Right cardiac atrium (tissue), 5 donors: ENCODE results near the gene MTUS2. TPM values are rescaled to one million over a fixed set of nuclear protein-coding genes. Genes with fewer than 3 reads are reported as not detected.

Experiments
- ATAC-seq, 2 donors: fragments of 200-7000 bp; cut with Tn5 transposase; one replicate each; pipeline versions ENCODE4 v1.8.0 to v1.9.1; 2020; ENCODE audit warnings: moderate library complexity in 2 of 2, mild to moderate bottlenecking in 1 of 2
- DNase-seq, 3 donors: peaks; one replicate each; pipeline ENCODE4 v3.0.0-alpha.2; 2020
- H3K27ac ChIP-seq: one replicate; pipeline ENCODE4 v1.5.1; 2013; ENCODE audit warnings: mild to moderate bottlenecking, low read length, control low read depth, moderate library complexity
- H3K27me3 ChIP-seq: one replicate; pipeline ENCODE4 v1.6.1; 2013; ENCODE audit not compliant: control insufficient read depth, insufficient read depth
- H3K4me1 ChIP-seq: one replicate; pipeline ENCODE4 v1.6.1; 2013; ENCODE audit warnings: low read length; ENCODE audit not compliant: control insufficient read depth, insufficient read depth
- H3K4me3 ChIP-seq: one replicate; pipeline ENCODE4 v1.5.1; 2013; ENCODE audit warnings: low read length, control low read depth
- H3K9me3 ChIP-seq: one replicate; pipeline ENCODE4 v1.6.1; 2013; ENCODE audit warnings: low read length; ENCODE audit not compliant: control insufficient read depth
- WGBS: extraction: QIAGEN DNeasy Blood & Tissue Kit; methylation state at CpG from one replicate; pipeline ENCODE4 v1.1.7; 2013; 5-methylcytosine and 5-hydroxymethylcytosine counted together
- intact Hi-C, 4 donors: fragments of 100-400 bp; cut with DNase I; formaldehyde crosslinking; loops; one replicate each; pipeline versions ENCODE4 v1.11.0 to v1.14.0; 2022 to 2023
- polyA plus RNA-seq: library from polyadenylated mRNA; stranded (reverse); fragments of 200-250 nt; gene quantifications from one replicate; pipeline ENCODE4 v1.2.3, GENCODE V29; 2013
- total RNA-seq, 4 donors: library from RNA; stranded (reverse); fragmentation: NEBNext Ultra II Directional; extraction: Animal tissue kit (Norgen Biotek cat#: 25700); gene quantifications; one replicate each; pipeline ENCODE4 v1.2.1, GENCODE V29; 2021
- donor health status: healthy with polysubstance abuse.
- donor health status: DM: no; HTN: yes; CAD: no.
- donor health status: DM: no; HTN: no; CAD: no.
- donor health status: DM: no; HTN: yes; CAD: no; lungs with severe emphysema.
- donor health status: DM: yes; HTN: yes; CAD: no.

Gene MTUS2
- total and polyA plus RNA-seq, 5 donors = 25.9 to 139 (median 79.1) TPM

DNA sequence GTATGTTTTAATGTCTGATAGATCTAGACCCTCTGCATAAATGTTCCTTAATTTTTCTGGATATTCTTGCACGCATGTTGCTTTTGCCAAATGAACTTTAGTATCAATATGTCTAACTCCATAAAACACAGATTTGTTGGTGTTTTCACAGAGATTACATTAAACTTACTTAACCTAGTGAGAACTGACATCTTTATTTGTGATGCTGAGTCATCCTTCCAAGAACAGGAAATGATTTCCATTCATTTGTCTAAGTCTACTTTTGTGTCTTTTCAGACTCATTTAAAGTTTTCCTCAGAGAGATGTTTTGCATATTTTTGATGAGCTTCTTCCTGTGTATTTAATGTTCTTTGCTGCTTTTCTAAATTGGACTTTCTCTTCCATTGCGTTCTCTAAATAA lies 591.3 kb downstream of the MTUS2 start:
- 94% methylated on average over 2 of the region's 2 CpGs for WGBS
- Histone ChIP-seq H3K4me1 (no peaks in the 10 kb centered on the region), H3K9me3 (no peaks in the 10 kb centered on the region), H3K4me3 (no peak overlapping the region), H3K27me3 (no peaks in the 10 kb centered on the region), H3K27ac (no peak overlapping the region)
- no peak for DNase-seq
- intact Hi-C loops = no loop called here
- ATAC-seq = no peak

DNA sequence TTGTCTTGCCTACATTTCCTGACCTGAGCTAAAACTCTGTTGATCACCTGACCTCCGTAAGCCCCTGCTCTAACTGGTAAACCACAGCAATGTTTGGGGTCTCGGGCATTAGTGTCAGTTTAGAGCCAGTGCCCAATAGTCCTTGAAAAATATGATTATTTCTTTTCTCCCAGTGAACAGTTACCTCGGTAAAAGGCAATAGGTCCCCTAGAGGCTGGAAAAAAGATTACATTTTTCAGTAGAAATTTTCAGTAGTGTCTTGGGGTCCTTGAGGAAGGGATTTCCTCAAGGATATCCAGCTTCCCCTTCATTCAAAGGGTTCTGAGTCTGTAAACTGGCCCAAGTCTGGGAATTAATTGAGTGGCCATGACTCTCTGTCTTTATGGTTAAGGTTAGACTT lies 597.9 kb downstream of the MTUS2 start:
- WGBS = 76% methylated on average over 3 of the region's 3 CpGs
- intact Hi-C loops = no loop called here
- Histone ChIP-seq H3K4me3 (no peak overlapping the region), H3K27me3 (no peaks in the 10 kb centered on the region), H3K9me3 (no peaks in the 10 kb centered on the region), H3K4me1 (no peaks in the 10 kb centered on the region), H3K27ac (no peak overlapping the region)
- ATAC-seq (no peak), DNase-seq (no peak)

DNA sequence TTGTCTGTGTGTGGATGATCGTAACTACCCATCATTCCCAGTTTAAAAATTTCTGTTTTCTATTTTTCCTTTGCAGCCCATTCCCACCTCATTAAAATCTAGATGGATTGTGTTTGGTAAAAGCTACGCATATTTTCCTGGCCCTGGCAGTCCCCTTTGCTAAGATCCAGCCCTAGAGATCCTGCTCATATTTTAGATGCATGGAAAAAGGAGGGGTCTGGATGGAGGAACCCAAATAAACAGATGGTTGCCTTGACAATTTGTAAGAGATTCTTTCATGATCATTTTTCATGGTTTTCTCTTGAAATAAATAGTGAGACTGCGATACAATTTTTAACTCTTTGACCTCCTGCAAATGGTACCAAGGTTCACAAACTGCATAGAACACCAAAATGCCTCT lies 601.0 kb downstream of the MTUS2 start:
- ATAC-seq (no peak), DNase-seq (no peak)
- 73% methylated on average over 3 of the region's 3 CpGs for WGBS
- Histone ChIP-seq H3K9me3 (no peaks in the 10 kb centered on the region), H3K27me3 (no peaks in the 10 kb centered on the region), H3K4me1 (no peaks in the 10 kb centered on the region), H3K27ac (no peak overlapping the region), H3K4me3 (no peak overlapping the region)
- intact Hi-C loops = no loop called here

DNA sequence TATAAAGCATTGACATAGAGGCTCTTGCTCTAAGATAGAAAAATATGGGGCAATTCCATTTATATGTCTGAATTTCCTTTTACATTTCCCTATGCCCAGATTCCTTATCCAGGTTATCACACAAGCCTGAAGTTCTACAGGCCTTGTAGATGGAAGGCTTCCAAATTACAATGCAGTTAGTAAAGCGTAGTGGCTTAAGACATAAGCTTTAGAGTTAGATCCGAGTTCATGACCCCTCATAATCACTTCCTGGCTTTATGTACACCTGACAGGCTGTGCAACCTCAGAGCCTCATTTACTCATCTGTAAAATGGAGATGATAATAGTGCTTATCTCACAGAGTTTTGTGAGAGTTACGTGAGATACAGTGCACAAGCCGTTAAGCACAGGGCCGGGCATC lies 601.9 kb downstream of the MTUS2 start:
- 75% methylated on average over 5 of the region's 5 CpGs for WGBS
- intact Hi-C loops = no loop called here

DNA sequence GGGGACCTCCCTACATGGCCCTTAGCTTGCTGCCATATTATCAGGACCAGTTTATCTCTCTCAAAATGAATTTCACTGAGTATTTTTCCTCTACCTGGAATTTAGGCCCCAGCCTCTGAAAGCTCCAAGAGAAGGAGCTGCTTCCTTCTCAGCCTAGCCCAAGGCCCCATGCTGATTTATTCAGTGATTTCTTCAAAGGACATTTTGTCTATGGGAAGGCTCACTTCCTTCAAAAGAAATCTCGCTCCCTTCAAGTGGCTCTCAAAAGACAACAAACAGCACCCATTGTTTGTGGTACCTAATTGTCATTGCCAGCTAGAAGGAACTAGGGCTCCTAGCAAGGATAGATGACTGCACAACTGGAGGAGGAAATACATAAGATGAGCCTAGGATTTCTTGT lies 602.9 kb downstream of the MTUS2 start:
- ATAC-seq (no peak), DNase-seq (no peak)
- intact Hi-C loops = no loop called here
- 95% methylated on average over 1 of the region's 1 CpG for WGBS
- Histone ChIP-seq H3K27ac (no peak overlapping the region), H3K4me3 (no peak overlapping the region), H3K4me1 (no peaks in the 10 kb centered on the region), H3K27me3 (no peaks in the 10 kb centered on the region), H3K9me3 (no peaks in the 10 kb centered on the region)

More for the DNA sequence above, 601.9 kb downstream of the MTUS2 start:
- ATAC-seq (no peak), DNase-seq (no peak)
- Histone ChIP-seq H3K9me3 (no peaks in the 10 kb centered on the region), H3K4me1 (no peaks in the 10 kb centered on the region), H3K27me3 (no peaks in the 10 kb centered on the region), H3K27ac (no peak overlapping the region), H3K4me3 (no peak overlapping the region)

DNA sequence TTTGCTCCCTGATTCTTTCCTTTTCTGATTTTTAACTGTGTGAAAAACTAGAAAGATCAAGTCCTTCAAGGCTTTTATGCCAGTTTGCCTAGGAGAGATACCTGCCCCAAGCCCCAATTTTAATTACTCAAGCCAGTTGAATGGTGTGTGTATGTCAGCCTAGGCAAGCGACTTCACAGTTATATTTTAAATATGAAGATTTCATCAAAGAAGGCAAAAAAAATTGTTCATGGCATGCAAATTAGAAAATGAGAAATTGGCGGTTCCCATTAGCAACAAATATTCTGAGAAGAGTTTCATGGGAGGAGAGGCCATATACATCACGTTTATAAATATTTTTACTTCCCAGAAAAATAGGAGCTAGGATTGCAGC lies 607.8 kb downstream of the MTUS2 start:
- Histone ChIP-seq H3K9me3 (no peaks in the 10 kb centered on the region), H3K4me1 (no peaks in the 10 kb centered on the region), H3K27ac (peak overlapping the region; percentile 61), H3K27me3 (no peaks in the 10 kb centered on the region), H3K4me3 (peak overlapping the region; percentile 58)
- intact Hi-C loops = no loop called here
- ATAC-seq = no peak
- WGBS = 13% methylated on average over 3 of the region's 3 CpGs
- DNase-seq = no peak

DNA sequence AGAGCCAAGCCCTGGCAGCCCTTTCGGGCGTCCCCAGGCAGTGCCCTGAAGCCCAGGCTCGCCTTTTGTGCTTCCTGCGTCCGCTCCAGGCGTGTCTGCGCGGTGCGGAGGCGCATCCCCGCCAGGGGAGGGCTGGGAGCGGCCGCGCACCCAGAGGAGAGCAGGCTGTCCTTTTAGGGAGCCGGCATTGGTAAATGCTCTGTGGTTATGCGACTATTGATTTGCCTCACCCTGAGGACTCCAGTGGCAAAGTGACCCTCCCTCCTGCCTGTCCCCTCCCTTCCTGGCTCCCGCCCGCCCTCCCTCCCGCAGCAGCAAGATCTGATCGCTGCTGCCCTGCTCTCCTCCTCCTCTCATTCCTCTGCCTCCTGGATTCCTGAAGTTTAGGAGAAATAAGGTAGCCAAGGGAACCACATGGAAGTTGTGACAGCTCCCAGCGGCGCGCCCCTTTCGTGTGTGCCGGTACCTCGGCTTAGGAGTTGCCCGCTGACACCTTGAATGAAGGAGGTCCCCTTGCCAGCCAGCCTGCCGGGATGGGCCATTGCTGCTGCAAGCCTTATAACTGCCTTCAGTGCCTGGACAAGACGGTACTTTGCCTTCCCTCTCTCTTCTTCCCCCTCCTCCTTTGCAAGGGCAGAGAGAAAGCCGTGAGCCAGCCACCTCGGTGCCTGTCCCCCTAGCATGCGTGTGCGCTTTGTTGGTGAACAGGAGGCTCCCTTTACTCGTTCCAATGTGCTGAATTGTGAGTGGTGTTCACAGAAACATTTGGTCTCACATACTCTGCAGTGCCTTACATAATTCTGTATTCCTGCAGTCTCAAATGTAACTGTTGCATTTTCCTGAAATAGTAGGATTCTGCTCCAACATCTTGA lies 608.4 kb downstream of the MTUS2 start:
- Histone ChIP-seq H3K27me3 (no peaks in the 10 kb centered on the region), H3K4me1 (no peaks in the 10 kb centered on the region), H3K4me3 (peak overlapping the region; percentile 58), H3K9me3 (no peaks in the 10 kb centered on the region), H3K27ac (peak overlapping the region; percentile 63)
- WGBS = 2% methylated on average over 34 of the region's 34 CpGs
- ATAC-seq (peak; percentile 92 to 93), DNase-seq (peak; percentile 22 to 82 (median 75))
- intact Hi-C loops = no loop called here

DNA sequence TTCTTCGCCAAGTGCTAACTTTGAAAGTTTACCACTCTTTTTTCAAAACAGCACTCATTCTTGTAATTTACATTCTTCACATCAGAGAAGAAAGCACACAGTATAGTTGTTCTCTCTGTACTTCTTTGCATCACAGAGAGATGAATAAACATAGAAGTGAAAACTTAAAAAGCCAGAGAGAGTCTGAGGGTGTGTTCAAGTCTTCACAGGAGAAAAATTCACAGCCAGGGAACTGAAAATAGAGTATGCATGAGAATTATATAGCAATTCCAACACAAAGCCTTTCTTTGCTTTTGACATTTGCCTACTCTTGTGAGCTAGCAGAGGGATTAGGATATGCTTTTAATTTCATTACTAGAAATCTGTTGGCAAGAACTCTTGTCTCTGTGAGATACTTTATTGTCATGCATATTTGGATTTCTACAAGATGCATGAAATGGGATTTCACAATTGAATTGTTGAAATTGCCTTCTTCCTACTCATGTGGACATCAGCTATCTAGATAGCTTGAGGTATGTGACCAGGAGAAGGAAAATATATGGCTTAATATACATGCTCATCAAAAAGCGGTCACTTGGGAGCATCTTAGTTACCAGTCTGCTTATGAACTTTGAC lies 609.3 kb downstream of the MTUS2 start:
- DNase-seq (no peak), ATAC-seq (no peak)
- no peak overlapping the region for H3K27ac ChIP-seq
- intact Hi-C loops = no loop called here
- WGBS = 63% methylated on average over 2 of the region's 2 CpGs
- peak overlapping the region; percentile 58 for H3K4me3 ChIP-seq
- no peaks in the 10 kb centered on the region for H3K9me3 ChIP-seq
- no peaks in the 10 kb centered on the region for H3K27me3 ChIP-seq
- H3K4me1 ChIP-seq = no peaks in the 10 kb centered on the region

DNA sequence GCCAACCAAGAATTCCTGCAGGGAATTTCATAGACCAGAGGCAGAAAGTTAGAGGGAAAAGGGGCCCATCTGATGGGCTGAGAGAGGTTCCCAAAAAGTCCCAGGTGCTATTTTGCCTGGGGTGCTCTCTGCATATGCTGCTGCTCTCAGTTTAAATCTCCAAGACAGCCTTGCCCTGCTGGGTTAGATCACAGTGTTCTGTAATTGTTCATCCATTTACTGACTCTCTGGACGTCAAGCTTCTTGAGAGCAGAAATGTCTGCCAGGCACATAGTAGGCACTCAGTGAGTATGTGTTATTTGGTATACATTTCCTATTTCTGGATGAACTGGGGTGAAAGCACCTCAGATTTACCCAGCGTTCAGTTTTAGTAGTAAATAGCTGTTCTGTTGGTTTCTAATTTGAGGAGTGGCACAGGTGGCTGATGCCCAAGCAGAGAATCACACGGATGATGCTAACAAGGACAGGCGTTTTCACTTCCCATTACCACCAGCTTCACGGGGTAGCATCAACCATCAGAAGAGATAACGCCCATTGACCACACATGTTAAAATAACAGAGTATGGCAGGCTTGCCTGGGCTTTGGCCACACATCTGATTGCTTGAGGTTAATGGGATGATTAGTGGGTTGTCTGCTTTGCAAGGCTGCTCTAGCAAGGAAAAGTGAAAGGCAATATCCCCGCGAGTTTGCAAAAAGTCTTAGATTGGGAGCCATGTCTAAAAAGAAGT lies 614.2 kb downstream of the MTUS2 start:
- intact Hi-C loops = no loop called here
- H3K9me3 ChIP-seq = no peaks in the 10 kb centered on the region
- no peak overlapping the region for H3K4me3 ChIP-seq
- 53% methylated on average over 8 of the region's 8 CpGs for WGBS
- DNase-seq (no peak), ATAC-seq (no peak)
- H3K27ac ChIP-seq = peak overlapping the region; percentile 76
- no peaks in the 10 kb centered on the region for H3K27me3 ChIP-seq
- peaks cover 12% of the 10 kb centered on the region for H3K4me1 ChIP-seq

DNA sequence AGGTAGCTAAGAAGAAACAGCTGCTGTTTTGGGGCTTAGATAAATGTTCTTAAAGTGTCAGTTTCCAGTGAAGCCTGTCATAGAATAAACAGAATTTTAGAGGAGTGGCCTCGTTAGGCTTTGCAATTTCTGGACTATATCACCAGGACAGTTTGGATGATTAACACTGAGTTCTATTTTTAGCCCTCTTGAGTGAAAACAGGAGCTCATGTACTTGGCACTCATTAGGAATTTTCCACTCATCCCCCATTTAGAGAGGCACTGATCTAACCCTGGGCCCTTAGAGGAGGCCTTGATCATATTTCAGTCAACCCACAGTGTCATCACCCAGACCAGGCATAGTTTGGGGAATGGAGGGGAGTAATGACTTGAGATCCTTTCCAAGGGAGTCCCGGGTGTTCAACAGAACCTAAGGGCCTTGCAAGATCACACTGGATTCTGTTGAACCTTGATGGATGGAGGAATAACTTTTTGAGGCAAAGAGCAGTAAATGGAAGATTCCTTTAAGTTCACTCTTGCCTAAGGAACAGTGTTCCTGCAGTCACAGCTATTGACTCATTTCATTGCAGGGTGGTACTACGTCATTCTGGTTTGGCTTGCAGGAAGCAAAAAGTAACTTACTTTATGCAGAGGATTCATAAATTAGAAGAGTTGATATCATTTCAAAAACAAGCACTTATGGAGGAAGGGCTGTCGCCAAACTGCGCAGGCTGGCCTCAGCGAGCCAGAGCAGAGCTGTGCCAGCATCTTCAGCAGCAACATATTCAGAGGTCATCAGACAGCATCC lies 615.2 kb downstream of the MTUS2 start:
- Histone ChIP-seq H3K4me3 (no peak overlapping the region), H3K27me3 (no peaks in the 10 kb centered on the region)
- intact Hi-C loops = no loop called here

More for the DNA sequence above, 615.2 kb downstream of the MTUS2 start:
- ATAC-seq (peak; percentile 85 to 91), DNase-seq (peak in 1 of 3 donors; percentile 50)
- Histone ChIP-seq H3K27ac (peak overlapping the region; percentile 99), H3K9me3 (no peaks in the 10 kb centered on the region), H3K4me1 (peaks cover 12% of the 10 kb centered on the region)
- 43% methylated on average over 6 of the region's 6 CpGs for WGBS
